Measurements from ENCODE around the gene ATG7. TPM values are rescaled to one million over a fixed set of nuclear protein-coding genes. Genes with fewer than 3 reads are reported as not detected.

Gene ATG7
- total and polyA plus RNA-seq, 10 of the 15 experiments (the other 5 are each of a cell fraction or from before 2014, with no cell fraction given): 13.5 to 49.5 (median 26.4) TPM

GRCh38 chr3:11288786-11289637 is 16.8 kb downstream of the ATG7 start (continued):
- TF ChIP-seq E4F1 (IDR thresholded peaks at IDR 0.05; ENCODE audit: borderline replicate concordance, partially characterized antibody): no peak
- peak; percentile 45; the same call in 1 of the 2 replicates for TF ChIP-seq ZNF217 (IDR thresholded peaks at IDR 0.05)
- TF ChIP-seq CREB1 (IDR thresholded peaks at IDR 0.05; ENCODE audit: low read depth): peak; percentile 87
- no peak for TF ChIP-seq SUPT20H (IDR thresholded peaks at IDR 0.05; ENCODE audit: borderline replicate concordance, control insufficient read depth, low read depth, low read length)
- TF ChIP-seq FOXK2 (IDR thresholded peaks at IDR 0.05): no peak
- TF ChIP-seq POLR2AphosphoS5 (IDR thresholded peaks at IDR 0.05; ENCODE audit: low read length): peak; percentile 40; the same call in 1 of the 2 replicates
- TF ChIP-seq CHD1 (IDR thresholded peaks at IDR 0.05; ENCODE audit: low read depth, low read length): no peak
- TF ChIP-seq MAX (IDR thresholded peaks at IDR 0.05; ENCODE audit: low read depth, low read length): no peak
- no peak for TF ChIP-seq STAT3 (IDR thresholded peaks at IDR 0.05; ENCODE audit: low read depth, low read length)
- TF ChIP-seq IRF5 (IDR thresholded peaks at IDR 0.05; ENCODE audit: borderline replicate concordance): no peak
- peak; percentile 38 for TF ChIP-seq SP1 (IDR thresholded peaks at IDR 0.05; ENCODE audit: low read depth, low read length)
- TF ChIP-seq SUZ12 (IDR thresholded peaks at IDR 0.05; ENCODE audit: unreplicated experiment): no peak
- peak; percentile 93 for TF ChIP-seq SMARCA5 (IDR thresholded peaks at IDR 0.05)
- TF ChIP-seq MLLT1 (IDR thresholded peaks at IDR 0.05): peak; percentile 62; the same call in 1 of the 2 replicates
- 0 out of 3 replicates have a peak, but pooled peaks have one; percentile 17 for TF ChIP-seq POU2F2 (IDR thresholded peaks at IDR 0.05; ENCODE audit: borderline replicate concordance, low read depth, low read length)
- TF ChIP-seq BACH1 (IDR thresholded peaks at IDR 0.05; ENCODE audit: borderline replicate concordance): no peak
- TF ChIP-seq GATAD2B (conservative IDR thresholded peaks at IDR 0.05; ENCODE audit: low read depth): peak; percentile 46; the same call in 1 of the 2 replicates
- no peak for TF ChIP-seq HDAC6 (IDR thresholded peaks at IDR 0.05; ENCODE audit: unreplicated experiment)
- no peak for TF ChIP-seq RCOR1 (conservative IDR thresholded peaks at IDR 0.05; ENCODE audit: low read depth, low read length)
- no peak for TF ChIP-seq ZZZ3 (IDR thresholded peaks at IDR 0.05; ENCODE audit: control insufficient read depth, insufficient read length, low read depth)
- TF ChIP-seq USF1 (IDR thresholded peaks at IDR 0.05; ENCODE audit: borderline replicate concordance, extremely low read length, insufficient read depth, low read depth, low read length): no peak
- no peak for TF ChIP-seq SREBF2 (IDR thresholded peaks at IDR 0.05; ENCODE audit: low read length)
